ENCODE measurements around the gene KCNB1.

Gene KCNB1

GRCh38 chr20:49496553-49497397 lies 14.3 kb upstream of the KCNB1 start:
- no peak for DNase-seq

- no peak for DNase-seq
Observed at GRCh38 chr20:49496043-49496442, 13.6 kb upstream of the KCNB1 start.

- DNase-seq, result no peak
Observed at GRCh38 chr20:49490689-49491088, 8.2 kb upstream of the KCNB1 start.

GRCh38 chr20:49489688-49490087 lies 7.2 kb upstream of the KCNB1 start:
- DNase-seq, result no peak

- no peak for DNase-seq
Observed at GRCh38 chr20:49486064-49486463, 3.6 kb upstream of the KCNB1 start.

GRCh38 chr20:49485563-49485962 lies 3.1 kb upstream of the KCNB1 start:
- no peak for DNase-seq

GRCh38 chr20:49484180-49485140 lies 2.0 kb upstream of the KCNB1 start:
- no peak for DNase-seq

GRCh38 chr20:49483696-49484123 lies 1.2 kb upstream of the KCNB1 start:
- DNase-seq, result no peak

GRCh38 chr20:49483018-49483695 lies 689 bp upstream of the KCNB1 start:
- no peak for DNase-seq

GRCh38 chr20:49482173-49482572 lies 295 bp downstream of the KCNB1 start:
- no peak for DNase-seq

GRCh38 chr20:49481116-49481515 lies 1.4 kb downstream of the KCNB1 start:
- DNase-seq, result no peak

GRCh38 chr20:49480236-49480635 lies 2.2 kb downstream of the KCNB1 start:
- no peak for DNase-seq

- DNase-seq, result no peak
Observed at GRCh38 chr20:49479785-49480184, 2.7 kb downstream of the KCNB1 start.

- no peak for DNase-seq
Observed at GRCh38 chr20:49478754-49479689, 3.4 kb downstream of the KCNB1 start.

- no peak for DNase-seq
Observed at GRCh38 chr20:49478266-49478665, 4.2 kb downstream of the KCNB1 start.

- DNase-seq, result no peak
Observed at GRCh38 chr20:49477200-49477599, 5.3 kb downstream of the KCNB1 start.

- DNase-seq, result no peak
Observed at GRCh38 chr20:49476016-49476355, 6.5 kb downstream of the KCNB1 start.

GRCh38 chr20:49475292-49476015 lies 7.0 kb downstream of the KCNB1 start:
- no peak for DNase-seq

GRCh38 chr20:49471397-49471796 lies 11.1 kb downstream of the KCNB1 start:
- no peak for DNase-seq

GRCh38 chr20:49470922-49471321 lies 11.5 kb downstream of the KCNB1 start:
- no peak for DNase-seq

- DNase-seq, result no peak
Observed at GRCh38 chr20:49469060-49469459, 13.4 kb downstream of the KCNB1 start.

All from NK-92 treated with Interleukin-12 subunit alpha and Interleukin-12 subunit beta, amount 100 ng/mL, for 24 hours (cell line).